ENCODE data around the gene MBD3. TPM values are rescaled to one million over a fixed set of nuclear protein-coding genes. Genes with fewer than 3 reads are reported as not detected.

Gene MBD3
- total RNA-seq, 1 donor from 2014 or later: 34.2 TPM

- peaks cover 4% of the 10 kb centered on the region for H3K36me3 Mint-ChIP-seq
- TF ChIP-seq EZH2phosphoT487 (IDR thresholded peaks at IDR 0.05): no peak
- TF ChIP-seq EZH2 (IDR thresholded peaks at IDR 0.05): no peak
- no peak for TF ChIP-seq CTCF (IDR thresholded peaks at IDR 0.05)
- peaks cover 9% of the 10 kb centered on the region for H3K27me3 Mint-ChIP-seq (ENCODE audit: insufficient read depth, low read depth)
Measured at GRCh38 chr19:1553415-1553814, 39.2 kb downstream of the MBD3 start.

GRCh38 chr19:1551068-1552040 is 41.3 kb downstream of the MBD3 start:
- Histone ChIP-seq H3K4me3 (no peak overlapping the region), H3K9ac (no peak overlapping the region), H3K79me2 (ENCODE audit: low read depth) (no peaks in the 10 kb centered on the region), H3K4me2 (no peak overlapping the region), H2AFZ (replicated peaks) (no peak overlapping the region), H3K4me1 (no peaks in the 10 kb centered on the region), H3K27ac (no peak overlapping the region), H3K27me3 (no peaks in the 10 kb centered on the region), H3F3A (ENCODE audit: low read depth) (peaks cover 12% of the 10 kb centered on the region), H3K9me3 (ENCODE audit: low read depth) (no peaks in the 10 kb centered on the region), H3K36me3 (no peaks in the 10 kb centered on the region), H4K20me1 (ENCODE audit: low read depth) (peaks cover 15% of the 10 kb centered on the region)
- H3K9me3 Mint-ChIP-seq: no peaks in the 10 kb centered on the region
- H3K36me3 Mint-ChIP-seq: peaks cover 2% of the 10 kb centered on the region
- H3K4me3 Mint-ChIP-seq: no peak overlapping the region
- H3K4me1 Mint-ChIP-seq: no peaks in the 10 kb centered on the region
- no peak for DNase-seq (ENCODE audit: low spot score)
- TF ChIP-seq CTCF (IDR thresholded peaks at IDR 0.05) (no peak), EZH2 (IDR thresholded peaks at IDR 0.05) (no peak), EZH2phosphoT487 (IDR thresholded peaks at IDR 0.05) (no peak)
- no peak overlapping the region for H3K27ac Mint-ChIP-seq
- H3K27me3 Mint-ChIP-seq (ENCODE audit: insufficient read depth, low read depth): peaks cover 10% of the 10 kb centered on the region

More at GRCh38 chr19:1553415-1553814, 39.2 kb downstream of the MBD3 start:
- no peak for DNase-seq (ENCODE audit: low spot score)
- Histone ChIP-seq H3K4me3 (no peak overlapping the region), H3K27ac (no peak overlapping the region), H3K4me1 (no peaks in the 10 kb centered on the region), H3K79me2 (ENCODE audit: low read depth) (peaks cover 17% of the 10 kb centered on the region), H3K9me3 (ENCODE audit: low read depth) (no peaks in the 10 kb centered on the region), H3K4me2 (no peak overlapping the region), H3K9ac (no peak overlapping the region), H3K36me3 (no peaks in the 10 kb centered on the region), H3F3A (ENCODE audit: low read depth) (peaks cover 9% of the 10 kb centered on the region), H2AFZ (replicated peaks) (no peak overlapping the region), H4K20me1 (ENCODE audit: low read depth) (peaks cover 35% of the 10 kb centered on the region), H3K27me3 (no peaks in the 10 kb centered on the region)
- Mint-ChIP-seq H3K4me1 (peaks cover 5% of the 10 kb centered on the region), H3K4me3 (no peak overlapping the region), H3K9me3 (no peaks in the 10 kb centered on the region), H3K27ac (no peak overlapping the region)

- Histone ChIP-seq H3K9ac (no peak overlapping the region), H3K27ac (no peak overlapping the region), H3F3A (ENCODE audit: low read depth) (peaks cover 9% of the 10 kb centered on the region), H2AFZ (replicated peaks) (no peak overlapping the region), H3K79me2 (ENCODE audit: low read depth) (no peaks in the 10 kb centered on the region), H3K4me2 (no peak overlapping the region), H3K27me3 (peaks cover 18% of the 10 kb centered on the region), H3K36me3 (no peaks in the 10 kb centered on the region), H3K9me3 (ENCODE audit: low read depth) (no peaks in the 10 kb centered on the region), H3K4me3 (no peak overlapping the region), H3K4me1 (no peaks in the 10 kb centered on the region), H4K20me1 (ENCODE audit: low read depth) (peaks cover 5% of the 10 kb centered on the region)
- DNase-seq (ENCODE audit: low spot score): no peak
- no peak overlapping the region for H3K4me3 Mint-ChIP-seq
- no peak for TF ChIP-seq EZH2 (IDR thresholded peaks at IDR 0.05)
- no peak for TF ChIP-seq EZH2phosphoT487 (IDR thresholded peaks at IDR 0.05)
- no peak for TF ChIP-seq CTCF (IDR thresholded peaks at IDR 0.05)
- H3K27ac Mint-ChIP-seq: no peak overlapping the region
- no peaks in the 10 kb centered on the region for H3K9me3 Mint-ChIP-seq
- H3K27me3 Mint-ChIP-seq (ENCODE audit: insufficient read depth, low read depth): peaks cover 20% of the 10 kb centered on the region
- H3K36me3 Mint-ChIP-seq: no peaks in the 10 kb centered on the region
- no peaks in the 10 kb centered on the region for H3K4me1 Mint-ChIP-seq
Measured at GRCh38 chr19:1549332-1549945, 43.2 kb downstream of the MBD3 start.
